Measurements from ENCODE around the gene UBE2E1. TPM values are rescaled to one million over a fixed set of nuclear protein-coding genes. Genes with fewer than 3 reads are reported as not detected.

Gene UBE2E1
- total and polyA plus RNA-seq, 11 donors: 43.7 to 97.1 (median 65.0) TPM

- Histone ChIP-seq H3K27me3 (no peaks in the 10 kb centered on the region), H3K4me3 (peak overlapping the region; percentile 34 to 86 (median 66)), H3K9me3 (no peaks in the 10 kb centered on the region), H3K4me1 (peaks cover 0 to 71% (median 48%) of the 10 kb centered on the region in 12 donors), H3K27ac (peak overlapping the region; percentile 41 to 92 (median 82)), H3K36me3 (peaks cover 0 to 37% (median 0%) of the 10 kb centered on the region in 9 donors)
- intact Hi-C loops (cut with DNase I): no loop called here
- TF ChIP-seq, protein P1, sequence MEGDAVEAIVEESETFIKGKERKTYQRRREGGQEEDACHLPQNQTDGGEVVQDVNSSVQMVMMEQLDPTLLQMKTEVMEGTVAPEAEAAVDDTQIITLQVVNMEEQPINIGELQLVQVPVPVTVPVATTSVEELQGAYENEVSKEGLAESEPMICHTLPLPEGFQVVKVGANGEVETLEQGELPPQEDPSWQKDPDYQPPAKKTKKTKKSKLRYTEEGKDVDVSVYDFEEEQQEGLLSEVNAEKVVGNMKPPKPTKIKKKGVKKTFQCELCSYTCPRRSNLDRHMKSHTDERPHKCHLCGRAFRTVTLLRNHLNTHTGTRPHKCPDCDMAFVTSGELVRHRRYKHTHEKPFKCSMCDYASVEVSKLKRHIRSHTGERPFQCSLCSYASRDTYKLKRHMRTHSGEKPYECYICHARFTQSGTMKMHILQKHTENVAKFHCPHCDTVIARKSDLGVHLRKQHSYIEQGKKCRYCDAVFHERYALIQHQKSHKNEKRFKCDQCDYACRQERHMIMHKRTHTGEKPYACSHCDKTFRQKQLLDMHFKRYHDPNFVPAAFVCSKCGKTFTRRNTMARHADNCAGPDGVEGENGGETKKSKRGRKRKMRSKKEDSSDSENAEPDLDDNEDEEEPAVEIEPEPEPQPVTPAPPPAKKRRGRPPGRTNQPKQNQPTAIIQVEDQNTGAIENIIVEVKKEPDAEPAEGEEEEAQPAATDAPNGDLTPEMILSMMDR (IDR thresholded peaks at IDR 0.05): no peak
- no peak for TF ChIP-seq POLR2A (IDR thresholded peaks at IDR 0.05)
- ATAC-seq: peak in 1 of 4 donors; percentile 10
- 40 to 53% (median 45%) methylated on average over 10 of the region's 10 CpGs for WGBS, 4 donors
- DNase-seq: no peak
These were observed 5.4 kb downstream of the UBE2E1 start for GRCh38 chr3:23811185-23811527.

- Histone ChIP-seq H3K9me3 (no peaks in the 10 kb centered on the region), H3K27me3 (no peaks in the 10 kb centered on the region), H3K4me3 (peak overlapping the region in 1 of 12 donors; percentile 80), H3K4me1 (peaks cover 0 to 73% (median 49%) of the 10 kb centered on the region in 12 donors), H3K36me3 (peaks cover 0 to 37% (median 0%) of the 10 kb centered on the region in 9 donors), H3K27ac (no peak overlapping the region)
- intact Hi-C loops (cut with DNase I): no loop called here
- ATAC-seq: no peak
- DNase-seq: no peak
- TF ChIP-seq POLR2A (IDR thresholded peaks at IDR 0.05): no peak
- TF ChIP-seq, protein P1 (IDR thresholded peaks at IDR 0.05): no peak
These were observed 6.2 kb downstream of the UBE2E1 start for GRCh38 chr3:23811919-23812318.

DNA sequence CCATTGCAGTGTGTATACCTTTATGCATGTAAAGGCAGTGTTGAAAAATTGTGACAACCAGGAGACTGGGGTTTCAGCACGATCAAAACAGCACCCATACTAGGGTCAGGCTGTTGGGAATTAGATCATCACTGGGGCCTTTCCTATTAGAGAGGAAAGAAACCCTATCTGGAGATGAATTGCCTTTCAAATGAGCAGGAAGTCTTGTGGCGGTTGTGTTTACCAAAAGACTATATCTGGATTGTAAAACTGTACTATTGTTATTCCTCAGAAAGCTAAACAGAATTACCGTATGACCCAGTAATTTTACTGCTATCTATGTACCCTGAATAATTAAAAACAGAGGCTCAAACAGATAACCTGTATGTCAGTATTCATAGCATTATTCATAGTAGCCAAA lies 10.1 kb downstream of the UBE2E1 start:
- TF ChIP-seq POLR2A (IDR thresholded peaks at IDR 0.05): no peak
- TF ChIP-seq, protein P1 (IDR thresholded peaks at IDR 0.05): no peak
- intact Hi-C loops (cut with DNase I): no loop called here
- Histone ChIP-seq H3K9me3 (no peaks in the 10 kb centered on the region), H3K36me3 (peaks cover 0 to 32% (median 0%) of the 10 kb centered on the region in 9 donors), H3K4me3 (no peak overlapping the region), H3K27me3 (no peaks in the 10 kb centered on the region), H3K4me1 (peaks cover 0 to 55% (median 42%) of the 10 kb centered on the region in 12 donors), H3K27ac (no peak overlapping the region)
- DNase-seq: no peak
- ATAC-seq: no peak
- WGBS, 4 donors: 54 to 67% (median 58%) methylated on average over 3 of the region's 3 CpGs

DNA sequence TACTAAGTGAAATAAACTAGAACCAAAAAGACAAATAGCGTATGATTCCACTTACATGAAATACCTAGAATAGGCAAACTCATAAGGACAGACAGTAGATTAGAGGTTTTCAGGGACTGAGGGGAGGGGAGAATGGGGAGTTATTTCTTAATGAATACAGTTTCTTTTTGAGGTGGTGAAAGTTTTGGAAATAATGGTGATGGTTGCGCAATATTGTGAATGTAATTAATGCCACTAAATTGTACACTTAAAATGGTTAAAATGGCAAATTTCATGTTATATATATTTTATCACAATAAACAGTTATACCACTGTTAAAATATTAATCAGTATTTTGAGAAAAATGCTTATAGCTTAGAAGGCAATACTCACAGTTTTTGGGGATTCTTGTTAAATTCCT lies 11.0 kb downstream of the UBE2E1 start:
- H3K4me1 ChIP-seq: peaks cover 0 to 47% (median 37%) of the 10 kb centered on the region in 12 donors
- no peak for TF ChIP-seq POLR2A (IDR thresholded peaks at IDR 0.05)
- TF ChIP-seq, protein P1 (IDR thresholded peaks at IDR 0.05): no peak

More for the DNA sequence above, 11.0 kb downstream of the UBE2E1 start:
- H3K27ac ChIP-seq: no peak overlapping the region
- H3K4me3 ChIP-seq: no peak overlapping the region
- no peaks in the 10 kb centered on the region for H3K9me3 ChIP-seq
- DNase-seq (no peak), ATAC-seq (no peak)
- no peaks in the 10 kb centered on the region for H3K27me3 ChIP-seq
- 97 to 99% (median 98%) methylated on average over 2 of the region's 2 CpGs for WGBS, 4 donors
- intact Hi-C loops (cut with DNase I): no loop called here
- peaks cover 0 to 29% (median 0%) of the 10 kb centered on the region in 9 donors for H3K36me3 ChIP-seq
